MV-4-11 (cell line): Measurements from ENCODE around the gene PRRG1.
"Not testable (repeated sequence)": the region's sequence is repeated elsewhere in the genome, so short reads cannot be mapped to it uniquely, and the experiment has no call there.

Experiments used
- DNase-seq: peaks from one replicate; lab custom pipeline; 2025; lab: John Stamatoyannopoulos, UW

Gene PRRG1

DNA sequence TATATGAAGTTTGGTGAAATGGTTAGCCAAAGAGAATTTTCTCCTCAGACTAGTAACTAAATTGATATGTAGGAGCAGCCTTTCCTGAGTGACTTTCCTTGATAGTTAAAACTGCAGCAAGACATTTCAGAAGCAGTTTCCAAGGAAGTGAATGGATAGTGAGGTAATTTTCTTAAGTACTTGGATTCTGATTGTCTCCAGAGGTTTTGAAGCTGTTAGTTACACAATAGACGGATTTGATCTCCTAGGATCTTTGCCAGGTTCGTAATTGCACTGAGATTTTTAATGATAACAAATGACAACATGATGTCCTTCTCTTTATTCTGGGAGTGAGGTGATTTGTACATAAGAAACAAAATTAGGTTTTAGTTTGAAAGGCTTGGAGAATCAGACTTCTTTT lies 29.2 kb downstream of the PRRG1 start:
- no peak for DNase-seq

DNA sequence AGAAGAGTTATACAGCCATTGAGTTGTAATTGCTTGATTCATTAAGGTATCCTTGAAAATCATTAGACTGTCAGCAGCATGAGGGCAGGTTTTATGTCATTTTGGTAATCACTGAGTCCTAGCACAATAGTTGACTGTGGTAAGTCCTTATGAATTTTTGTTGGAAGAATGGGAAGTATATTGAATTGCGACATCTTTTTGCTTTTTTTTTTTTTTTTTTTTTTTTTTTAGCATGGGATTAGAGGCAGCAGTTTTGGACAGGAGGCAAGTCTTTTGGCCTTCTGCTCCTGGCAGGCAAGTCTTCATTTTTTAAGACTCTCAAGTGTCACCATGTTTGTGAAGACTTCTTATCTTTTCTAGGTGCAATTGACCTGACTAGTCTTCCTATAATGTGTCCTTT lies 29.7 kb downstream of the PRRG1 start:
- DNase-seq = no peak

DNA sequence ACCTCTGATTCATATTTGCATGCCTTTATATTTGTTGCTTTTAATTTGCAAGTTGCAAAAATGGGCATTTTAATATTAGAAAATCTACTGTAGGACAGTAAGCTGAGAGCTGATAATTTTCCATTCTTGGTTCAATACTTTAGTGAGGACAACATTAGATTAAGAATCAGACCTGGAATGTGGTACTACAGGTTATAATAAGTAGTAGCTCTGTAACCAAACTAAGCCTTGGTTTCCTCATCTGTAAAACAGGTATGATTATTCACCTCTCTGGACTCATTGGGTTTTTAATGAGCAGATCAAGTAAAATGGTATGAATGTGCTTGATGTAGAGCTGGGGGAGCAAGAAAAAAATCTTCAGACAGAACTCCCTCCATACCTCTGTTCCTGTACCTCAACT lies 31.1 kb downstream of the PRRG1 start:
- no peak for DNase-seq

DNA sequence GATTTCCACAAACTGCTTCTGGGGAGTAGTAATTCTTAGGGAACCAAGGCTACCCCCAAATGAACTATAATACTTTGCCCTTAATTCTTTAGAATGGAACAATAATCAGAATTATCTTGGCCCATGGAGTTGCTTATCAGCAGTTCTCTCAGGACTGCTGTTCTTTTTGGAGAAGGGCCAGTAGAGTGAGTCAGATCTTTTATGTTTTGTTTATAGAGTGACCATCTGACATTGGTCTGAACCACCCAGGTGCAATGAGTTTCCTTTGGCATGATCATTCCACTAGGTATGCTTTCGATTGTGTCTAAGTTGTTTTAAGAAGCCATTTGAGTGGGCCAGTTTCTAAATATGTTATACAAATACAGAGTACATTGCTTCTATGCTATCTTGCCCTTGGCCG lies 31.8 kb downstream of the PRRG1 start:
- DNase-seq = no peak

DNA sequence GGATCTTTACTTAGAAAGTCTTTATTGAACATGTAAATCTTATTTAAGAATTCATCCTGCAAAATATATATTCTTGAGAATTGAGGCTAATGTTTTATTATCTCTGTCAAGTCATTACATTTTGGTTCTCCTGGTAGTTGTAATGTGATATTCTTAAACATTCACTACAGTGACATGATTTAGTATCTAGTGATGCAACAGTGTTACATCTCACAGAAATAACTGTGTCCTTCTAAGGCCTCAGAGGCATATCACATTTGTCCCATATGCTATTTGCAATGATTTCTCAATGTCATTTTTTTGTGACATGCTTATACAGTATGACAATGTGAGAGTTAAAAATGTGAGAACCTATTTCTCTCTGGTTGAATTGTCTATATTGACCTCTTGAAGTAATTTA lies 34.1 kb downstream of the PRRG1 start:
- DNase-seq = peak; percentile 64

DNA sequence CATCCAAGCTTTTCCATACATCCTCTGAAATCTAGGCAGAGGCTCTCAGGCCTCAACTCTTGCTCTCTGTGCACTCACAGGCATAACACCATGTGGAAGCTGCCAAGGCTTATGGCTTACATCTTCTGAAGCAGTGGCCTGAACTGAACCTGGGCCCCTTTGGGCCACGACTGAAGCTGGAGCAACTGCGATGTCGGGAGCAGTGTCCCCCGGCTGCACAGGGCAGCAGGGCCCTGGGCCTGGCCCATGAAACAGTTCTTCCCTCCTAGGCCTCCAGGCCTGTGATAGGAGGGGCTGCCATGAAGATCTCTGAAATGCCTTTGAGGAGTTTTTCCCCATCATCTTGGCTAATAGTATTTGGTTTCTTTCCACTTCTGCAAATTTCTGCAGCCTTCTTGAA lies 39.2 kb downstream of the PRRG1 start:
- no peak for DNase-seq

DNA sequence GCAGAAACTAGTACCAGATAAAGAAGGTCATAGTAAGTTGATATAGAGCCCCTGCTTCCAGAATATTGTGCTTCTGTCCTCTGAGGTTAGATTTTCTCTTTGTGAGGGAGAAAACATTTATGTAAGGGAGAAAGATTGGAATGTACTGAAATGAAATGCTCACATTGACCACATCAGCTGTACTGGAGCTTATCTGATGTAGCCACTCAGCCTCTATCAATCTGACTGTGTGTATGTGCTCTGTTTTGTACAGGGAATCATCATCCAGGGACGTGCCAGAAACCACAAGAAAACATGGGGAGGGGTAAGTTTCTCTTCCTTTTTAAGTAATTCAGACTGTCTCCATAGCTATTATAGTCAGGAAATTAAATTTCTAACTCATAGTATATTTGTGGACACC lies 56.8 kb downstream of the PRRG1 start:
- peak; percentile 34 for DNase-seq

DNA sequence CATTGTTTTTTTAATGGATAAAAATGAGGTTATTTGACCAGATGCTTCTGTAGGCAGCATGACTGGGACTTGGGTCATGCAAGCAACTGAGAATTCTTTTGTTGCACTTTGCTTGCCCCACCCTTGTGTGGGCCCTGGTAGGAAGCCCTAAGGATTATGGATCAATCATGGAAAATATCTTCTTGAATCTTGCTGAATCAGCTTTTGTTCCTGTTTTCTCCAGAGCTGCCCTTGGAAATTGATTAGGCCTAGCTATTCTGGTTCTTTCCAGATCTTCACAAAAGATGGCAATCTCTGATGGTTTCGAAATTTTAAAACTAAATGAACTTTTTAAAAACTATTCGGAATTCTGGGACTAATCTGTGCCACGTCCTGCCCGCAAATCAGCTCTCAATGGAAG lies 58.6 kb downstream of the PRRG1 start:
- no peak for DNase-seq

DNA sequence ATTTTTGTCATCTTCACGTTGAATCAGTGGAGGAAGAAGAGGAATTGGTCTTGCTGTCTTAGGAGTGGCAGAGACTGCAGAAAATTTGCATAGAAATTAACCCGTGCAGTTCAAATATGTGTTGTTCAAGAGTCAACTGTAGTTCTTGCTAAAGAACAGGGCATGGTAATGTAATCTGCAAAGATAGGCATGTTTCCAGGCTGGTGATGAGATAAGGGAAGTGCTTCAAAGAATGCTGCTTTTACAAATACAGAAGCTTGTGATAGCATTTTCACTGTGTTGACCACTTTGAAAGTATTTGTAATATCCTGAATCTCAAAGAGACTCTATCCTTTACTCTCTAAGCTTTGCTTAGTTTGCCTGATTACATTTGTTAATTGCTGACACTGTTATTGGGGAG lies 60.1 kb downstream of the PRRG1 start:
- peak; percentile 51 for DNase-seq

DNA sequence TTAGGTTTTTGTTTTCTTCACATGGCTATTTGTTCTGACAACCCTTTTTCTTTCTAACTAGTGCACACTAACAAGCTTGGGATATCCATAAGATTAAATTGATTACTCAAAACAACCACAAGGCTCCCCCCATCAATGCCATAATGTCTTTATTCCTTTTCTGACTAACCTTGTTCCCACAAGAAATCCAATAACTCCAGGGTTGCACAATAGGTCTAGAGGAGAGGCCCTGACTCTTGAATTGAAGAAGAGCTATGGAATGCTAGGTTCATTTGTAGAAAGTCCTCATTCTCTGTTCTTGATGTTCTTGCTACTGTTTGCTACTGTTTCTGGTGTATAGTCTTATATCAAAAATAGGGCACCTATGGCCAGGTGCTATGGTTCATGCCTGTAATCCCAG lies 71.0 kb downstream of the PRRG1 start:
- no peak for DNase-seq

DNA sequence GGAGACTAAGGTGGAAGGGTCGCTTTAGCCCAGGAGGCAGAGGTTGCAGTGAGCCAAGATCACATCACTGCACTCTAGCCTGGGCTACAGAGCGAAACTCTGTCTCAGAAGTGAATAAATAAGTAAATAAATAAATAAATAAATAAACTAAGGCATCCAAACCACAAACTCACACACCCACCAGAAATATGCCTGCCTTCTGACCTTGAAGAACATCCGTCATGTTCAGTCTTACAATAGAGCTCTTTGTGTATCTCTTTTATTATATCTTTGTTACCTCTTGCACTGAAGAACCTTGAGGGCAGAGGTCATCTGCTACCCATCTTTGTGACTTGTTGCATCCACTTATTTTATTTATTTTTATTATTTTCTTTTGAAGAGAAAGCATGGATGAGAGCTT lies 71.6 kb downstream of the PRRG1 start:
- DNase-seq = no peak

DNA sequence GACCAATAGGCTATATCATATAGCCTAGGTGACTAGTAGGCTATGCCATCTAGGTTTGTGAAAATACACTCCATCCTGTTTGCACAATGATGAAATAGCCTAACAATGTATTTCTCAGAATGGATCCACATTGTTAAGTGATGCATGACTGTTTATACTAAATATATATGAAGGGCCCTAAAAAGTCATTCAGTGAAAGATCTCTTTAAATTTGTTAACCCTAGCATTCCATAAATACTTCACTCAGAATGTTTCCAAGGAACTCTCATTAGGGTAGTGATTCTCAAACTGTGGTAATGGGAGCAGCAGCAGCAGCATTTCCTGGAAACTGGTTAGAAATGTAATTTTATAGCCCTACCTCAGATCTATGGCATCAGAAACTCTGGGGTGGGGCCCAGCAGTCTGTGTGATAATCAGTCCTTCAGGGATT lies 74.9 kb downstream of the PRRG1 start:
- DNase-seq = no peak

DNA sequence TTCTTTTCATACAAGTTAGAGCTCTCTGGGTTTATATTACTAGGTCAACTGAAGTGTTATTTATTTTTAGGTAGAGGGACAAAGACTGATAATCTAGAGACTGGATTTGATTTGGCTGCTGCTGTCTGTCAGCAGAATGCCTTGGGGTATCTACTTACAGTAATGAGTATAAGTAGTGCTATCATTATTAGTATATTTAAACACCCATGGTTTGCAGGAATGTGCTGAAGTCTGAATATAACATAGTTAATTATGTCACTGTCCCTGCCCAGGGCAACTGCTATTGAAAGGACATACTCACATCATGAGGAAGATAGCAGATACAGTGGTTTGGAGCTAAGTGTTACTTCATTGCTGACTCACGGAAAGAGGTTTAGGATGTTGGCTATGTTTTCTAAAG lies 76.2 kb downstream of the PRRG1 start:
- no peak for DNase-seq

DNA sequence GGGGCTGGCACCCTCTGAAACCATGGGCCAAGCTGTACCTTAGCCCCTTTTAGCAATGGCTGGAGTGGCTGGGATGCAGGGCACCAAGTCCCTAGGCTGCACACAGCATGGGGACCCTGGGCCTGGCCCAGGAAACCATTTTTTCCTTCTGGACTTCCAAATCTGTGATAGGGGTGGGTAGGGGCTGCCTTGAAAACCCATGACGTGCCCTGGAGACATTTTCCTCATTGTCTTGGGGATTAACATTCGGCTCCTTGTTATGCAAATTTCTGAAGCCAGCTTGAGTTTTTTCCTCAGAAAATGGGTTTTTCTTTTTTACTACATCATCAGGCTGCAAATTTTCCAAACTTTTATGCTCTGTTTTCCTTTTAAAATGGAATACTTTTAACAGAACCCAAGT lies 79.8 kb downstream of the PRRG1 start:
- DNase-seq = not testable (repeated sequence)

DNA sequence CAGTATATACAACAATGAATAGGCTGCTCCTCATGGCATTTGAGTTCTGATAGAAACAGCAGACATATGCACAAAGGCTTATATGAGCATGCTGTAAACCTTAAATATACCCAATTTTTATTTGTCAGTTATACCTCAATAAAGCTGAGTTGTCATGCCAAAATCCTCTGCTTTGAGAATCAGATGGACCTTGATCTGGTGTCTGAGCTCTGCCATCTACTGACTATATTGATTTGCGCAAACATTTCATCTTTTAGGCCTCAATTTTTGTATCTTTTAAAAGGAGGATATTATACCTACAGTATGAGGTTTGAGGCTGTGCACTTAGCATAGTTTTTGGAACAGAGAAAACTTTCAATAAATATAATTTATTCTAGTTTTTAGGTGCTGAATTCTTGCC lies 85.2 kb downstream of the PRRG1 start:
- no peak for DNase-seq

DNA sequence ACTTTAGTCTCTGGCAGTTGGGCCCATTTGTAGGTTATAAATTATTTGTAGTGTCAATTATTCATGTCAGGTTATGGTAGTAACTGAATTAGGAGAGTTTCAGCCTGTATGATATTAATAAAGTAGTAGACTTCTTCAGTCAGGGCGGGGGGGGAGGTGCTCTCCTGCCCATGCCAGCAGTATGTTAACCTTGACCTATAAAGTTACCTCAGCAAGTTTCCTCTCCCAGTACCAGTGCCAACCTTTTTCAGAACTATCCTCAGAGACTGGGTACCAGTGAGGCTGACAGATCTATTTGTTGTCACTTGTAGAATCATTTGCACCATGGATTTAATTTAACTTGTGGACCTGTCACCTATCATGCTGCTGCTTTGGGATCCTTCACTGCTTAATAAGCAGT lies 88.0 kb downstream of the PRRG1 start:
- no peak for DNase-seq

DNA sequence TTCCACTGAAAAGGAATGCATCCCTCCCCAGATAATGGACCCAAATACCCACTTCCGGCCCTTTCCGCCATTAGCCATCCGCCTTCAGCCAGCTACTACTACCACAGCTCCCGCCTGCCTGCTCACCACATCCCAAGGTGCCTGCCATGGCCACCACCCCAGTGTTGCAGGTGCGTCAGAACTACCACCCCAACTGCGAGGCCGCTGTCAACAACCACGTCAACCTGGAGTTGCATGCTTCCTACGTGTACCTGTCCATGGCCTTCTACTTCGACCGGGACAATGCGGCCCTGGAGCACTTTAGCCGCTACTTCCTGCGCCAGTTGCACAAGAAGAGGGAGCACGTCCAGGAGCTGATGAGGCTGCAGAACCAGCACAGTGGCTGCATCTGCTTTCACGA lies 92.2 kb downstream of the PRRG1 start:
- DNase-seq = no peak

DNA sequence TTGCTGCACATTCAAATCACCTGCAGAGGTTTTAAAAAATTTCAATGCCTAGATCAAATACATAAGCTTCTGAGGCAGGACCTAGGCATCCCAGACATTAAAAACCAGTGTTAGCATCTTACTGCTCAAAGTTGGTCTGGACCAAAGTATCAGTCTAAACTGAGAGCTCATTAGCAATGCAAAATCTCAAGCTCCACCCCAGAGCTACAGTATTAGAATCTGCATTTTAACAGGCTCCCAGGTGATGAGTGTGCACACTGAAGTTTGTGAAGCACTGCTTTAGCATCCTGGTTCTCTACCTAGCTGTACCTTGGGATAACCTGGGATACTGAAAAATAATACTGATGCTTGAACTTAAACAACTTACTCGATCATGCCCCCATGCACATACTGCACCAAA lies 96.0 kb downstream of the PRRG1 start:
- no peak for DNase-seq

DNA sequence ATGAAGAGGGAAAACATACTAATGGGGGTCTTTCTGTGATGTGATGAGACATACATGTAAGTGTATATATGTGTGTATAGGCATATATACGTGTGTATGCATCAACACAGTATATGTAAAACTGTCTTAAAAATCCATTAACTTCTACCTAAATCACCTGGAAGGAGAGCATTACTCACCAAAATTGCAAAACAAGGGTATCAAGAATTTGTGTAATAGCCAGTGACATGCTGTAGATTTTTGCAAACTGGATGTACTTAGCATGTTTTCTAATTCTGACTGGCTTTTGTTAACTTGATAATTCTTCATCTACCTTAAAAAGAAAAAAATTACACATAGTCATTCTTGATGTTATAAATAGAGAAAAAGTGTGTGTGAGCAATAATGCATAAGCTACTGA lies 104.7 kb downstream of the PRRG1 start:
- no peak for DNase-seq

DNA sequence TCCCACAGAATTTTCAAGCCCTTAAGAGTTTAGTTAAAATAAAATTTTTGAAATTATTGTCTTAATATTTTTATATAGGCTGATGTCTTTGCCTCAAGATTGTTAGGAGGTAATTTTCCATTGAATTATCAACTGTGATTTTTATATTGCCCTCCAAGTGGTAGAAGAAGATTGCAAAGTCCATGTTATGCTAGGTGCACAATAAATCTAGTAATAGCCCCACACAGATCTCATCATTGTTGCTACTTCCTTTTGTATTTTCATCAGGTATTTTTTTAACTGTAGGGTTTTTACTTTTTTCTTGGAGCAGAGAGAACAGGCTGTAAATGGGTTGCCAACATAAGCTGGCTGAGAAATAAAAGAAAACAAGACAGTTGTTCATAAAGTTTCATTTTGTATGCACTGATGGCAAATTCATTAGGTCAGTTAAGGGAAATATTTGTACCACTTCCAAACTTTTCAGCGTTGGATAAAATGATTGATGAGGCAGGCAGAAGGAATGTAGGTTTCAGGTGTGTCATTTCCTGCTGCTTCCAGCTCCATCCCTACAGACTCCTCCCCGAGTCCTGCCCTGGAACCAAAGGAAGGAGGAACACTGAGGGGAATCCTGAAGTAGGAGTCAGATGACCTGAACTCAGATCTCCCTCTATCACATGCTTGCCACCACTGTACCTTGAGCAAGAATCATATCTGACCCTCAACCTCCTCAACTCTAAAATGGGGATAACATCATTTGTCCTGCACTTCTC lies 105.5 kb downstream of the PRRG1 start:
- DNase-seq = no peak

DNA sequence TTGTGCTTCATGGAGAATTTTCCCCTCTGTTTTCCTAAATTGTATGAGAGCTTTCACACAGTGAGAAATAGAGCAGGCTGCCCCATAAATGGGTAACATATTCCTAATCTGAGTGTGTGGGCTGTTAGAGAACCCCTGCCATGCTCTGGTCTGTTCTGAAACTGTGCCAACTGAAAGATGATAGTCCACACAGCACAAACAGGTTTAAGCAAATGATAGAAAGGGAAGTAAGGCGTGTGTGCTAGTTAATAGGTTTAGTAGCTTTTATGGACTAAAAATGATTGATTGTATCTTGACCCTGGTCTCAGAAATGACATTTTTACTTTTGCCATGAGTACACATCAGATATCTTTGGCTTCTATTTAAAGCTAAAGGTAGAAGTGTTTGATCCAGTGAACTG lies 106.2 kb downstream of the PRRG1 start:
- DNase-seq = no peak

DNA sequence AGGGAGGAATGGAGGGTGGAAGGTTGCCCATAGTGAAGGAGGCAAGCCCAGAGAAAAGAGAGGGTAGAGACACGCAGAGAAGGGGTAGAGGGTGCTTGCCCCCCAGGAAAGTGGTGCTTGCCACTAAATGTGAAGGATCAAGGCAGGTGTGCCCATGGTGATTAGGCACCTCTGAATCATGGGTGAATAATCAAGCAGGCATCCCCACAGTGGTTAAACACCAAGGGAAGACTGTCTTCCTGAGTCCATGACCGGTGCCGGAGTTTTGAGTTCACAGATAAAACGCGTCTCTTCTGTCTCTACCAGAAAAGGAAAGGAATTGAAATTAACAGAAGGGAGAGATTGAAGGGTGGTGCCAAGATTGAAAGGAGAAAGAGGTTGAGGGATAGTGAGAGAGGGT lies 111.1 kb downstream of the PRRG1 start:
- DNase-seq = not testable (repeated sequence)

DNA sequence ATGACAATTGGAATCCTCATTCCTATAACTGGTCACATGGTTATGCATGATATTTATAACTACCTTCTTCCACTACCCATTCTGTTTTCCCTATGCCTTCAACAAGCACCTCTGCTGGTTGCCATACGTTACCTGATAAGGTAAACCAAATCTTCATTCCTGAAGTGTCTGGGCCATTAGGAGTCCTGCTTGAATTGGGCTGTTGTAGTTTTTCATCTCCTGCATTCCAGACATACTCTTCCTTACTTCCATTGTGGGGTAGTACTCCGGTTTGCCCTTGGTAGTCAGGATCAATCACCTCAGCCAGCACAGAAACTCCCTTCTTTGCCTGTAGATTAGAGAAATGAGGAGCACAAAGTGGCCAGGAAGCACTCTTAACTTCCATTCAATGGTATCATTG lies 113.2 kb downstream of the PRRG1 start:
- no peak for DNase-seq

DNA sequence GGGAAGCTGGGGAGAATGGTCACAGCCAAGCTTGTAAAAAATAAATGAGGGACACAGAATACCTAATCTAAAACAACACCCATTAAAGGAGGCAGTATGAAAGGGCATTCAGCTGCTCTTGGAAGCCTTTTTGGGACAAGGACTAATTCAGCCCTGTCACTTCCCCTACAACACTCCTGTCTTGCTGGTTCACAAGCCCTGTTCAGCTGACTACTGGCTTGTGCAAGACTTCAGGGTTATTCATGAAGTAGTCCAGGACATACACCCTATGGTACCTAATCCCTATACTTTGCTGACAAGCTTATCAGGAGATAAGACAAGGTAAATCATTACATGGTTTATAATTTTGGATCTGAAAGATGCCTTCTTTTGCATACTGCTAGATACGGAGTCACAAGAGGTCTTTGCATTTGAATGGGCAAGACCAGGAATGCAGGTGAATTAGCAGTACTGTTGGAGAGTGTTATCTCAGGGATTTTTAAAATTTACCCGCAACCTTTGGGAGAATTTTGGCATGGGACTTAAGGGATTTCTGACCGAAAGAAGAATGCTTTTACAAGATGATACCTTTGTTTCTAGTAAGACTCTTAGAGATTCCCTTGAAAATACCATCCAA lies 119.1 kb downstream of the PRRG1 start:
- no peak for DNase-seq
